Right ventricle myocardium superior (tissue), 1 donor: Measurements from ENCODE around the gene COL4A4. TPM values are rescaled to one million over a fixed set of nuclear protein-coding genes. Genes with fewer than 3 reads are reported as not detected.
"Not testable (repeated sequence)": the region's sequence is repeated elsewhere in the genome, so short reads cannot be mapped to it uniquely, and the experiment has no call there.

ENCODE experiments used
- ATAC-seq: fragments of 200-7000 bp; cut with Tn5 transposase; one replicate; pipeline ENCODE4 v1.9.1; 2020; ENCODE audit warnings: mild to moderate bottlenecking; ENCODE audit not compliant: poor library complexity
- DNase-seq: peaks from one replicate; pipeline ENCODE4 v3.0.0-alpha.2; 2020
- intact Hi-C: fragments of 100-400 bp; cut with DNase I; formaldehyde crosslinking; loops from one replicate; pipeline ENCODE4 v1.11.2; 2022
- total RNA-seq: library from RNA; stranded (reverse); fragmentation: NEBNext Ultra II Directional; extraction: Animal tissue kit (Norgen Biotek cat#: 25700); gene quantifications from one replicate; pipeline ENCODE4 v1.2.1, GENCODE V29; 2021
- donor health status: DM: no; HTN: yes; CAD: no; lungs with severe emphysema.

The COL4A4 gene
- total RNA-seq, 1 donor from 2014 or later: 10.3 TPM

- no peak for DNase-seq
- peak; percentile 26 for ATAC-seq
- intact Hi-C loops: no loop called here
Measured at GRCh38 chr2:227127201-227127600, 36.8 kb downstream of the COL4A4 start.

- DNase-seq: no peak
- no peak for ATAC-seq
- intact Hi-C loops: no loop called here
Measured at GRCh38 chr2:227125506-227125905, 38.5 kb downstream of the COL4A4 start.

- DNase-seq (no peak), ATAC-seq (no peak)
- intact Hi-C loops: no loop called here
Measured at GRCh38 chr2:227124811-227125210, 39.2 kb downstream of the COL4A4 start.

GRCh38 chr2:227123697-227124096, 40.3 kb downstream of the COL4A4 start:
- intact Hi-C loops: no loop called here
- DNase-seq (no peak), ATAC-seq (no peak)

GRCh38 chr2:227118353-227118752, 45.7 kb downstream of the COL4A4 start:
- intact Hi-C loops: no loop called here
- ATAC-seq: no peak
- DNase-seq: no peak

GRCh38 chr2:227117852-227118251, 46.2 kb downstream of the COL4A4 start:
- intact Hi-C loops: no loop called here
- DNase-seq (no peak), ATAC-seq (no peak)

- DNase-seq: no peak
- intact Hi-C loops: no loop called here
- no peak for ATAC-seq
Measured at GRCh38 chr2:227117027-227117426, 47.0 kb downstream of the COL4A4 start.

- DNase-seq (no peak), ATAC-seq (no peak)
- intact Hi-C loops: no loop called here
Measured at GRCh38 chr2:227115761-227116160, 48.2 kb downstream of the COL4A4 start.

GRCh38 chr2:227106845-227107759, 56.9 kb downstream of the COL4A4 start:
- peak; percentile 71 for ATAC-seq
- intact Hi-C loops: loop anchor here (5.0 kb wide), 1 partner anchor 1435 kb away; no protein-coding TSS in a partner anchor
- no peak for DNase-seq

GRCh38 chr2:227103583-227103982, 60.4 kb downstream of the COL4A4 start:
- intact Hi-C loops: no loop called here
- no peak for DNase-seq
- no peak for ATAC-seq

GRCh38 chr2:227099340-227099739, 64.7 kb downstream of the COL4A4 start:
- ATAC-seq: no peak
- intact Hi-C loops: no loop called here
- DNase-seq: no peak

- ATAC-seq: no peak
- intact Hi-C loops: no loop called here
Measured at GRCh38 chr2:227098162-227098515, 65.9 kb downstream of the COL4A4 start.

GRCh38 chr2:227097495-227098161, 66.4 kb downstream of the COL4A4 start:
- intact Hi-C loops: no loop called here
- no peak for DNase-seq
- no peak for ATAC-seq

More at GRCh38 chr2:227098162-227098515, 65.9 kb downstream of the COL4A4 start:
- no peak for DNase-seq

GRCh38 chr2:227095346-227095745, 68.7 kb downstream of the COL4A4 start:
- no peak for DNase-seq
- intact Hi-C loops: no loop called here
- ATAC-seq: no peak

- intact Hi-C loops: no loop called here
- no peak for ATAC-seq
- no peak for DNase-seq
Measured at GRCh38 chr2:227082286-227082685, 81.7 kb downstream of the COL4A4 start.

GRCh38 chr2:227079726-227080125, 84.3 kb downstream of the COL4A4 start:
- intact Hi-C loops: no loop called here
- DNase-seq (no peak), ATAC-seq (no peak)

- ATAC-seq, intact Hi-C loops, DNase-seq: not testable (repeated sequence)
Measured at GRCh38 chr2:227065065-227065464, 98.9 kb downstream of the COL4A4 start.

GRCh38 chr2:227058888-227059399, 105.1 kb downstream of the COL4A4 start:
- DNase-seq: no peak
- intact Hi-C loops: no loop called here
- no peak for ATAC-seq

- intact Hi-C loops: no loop called here
- ATAC-seq: no peak
- no peak for DNase-seq
Measured at GRCh38 chr2:227057743-227058447, 106.1 kb downstream of the COL4A4 start.
